ENCODE data around the gene TRIO. TPM values are rescaled to one million over a fixed set of nuclear protein-coding genes. Genes with fewer than 3 reads are reported as not detected.

Gene TRIO
- total RNA-seq, 3 donors from 2014 or later (not counting 1 experiment from before 2014, with no cell fraction given) = 84.6 to 136 (median 94.3) TPM

DNA sequence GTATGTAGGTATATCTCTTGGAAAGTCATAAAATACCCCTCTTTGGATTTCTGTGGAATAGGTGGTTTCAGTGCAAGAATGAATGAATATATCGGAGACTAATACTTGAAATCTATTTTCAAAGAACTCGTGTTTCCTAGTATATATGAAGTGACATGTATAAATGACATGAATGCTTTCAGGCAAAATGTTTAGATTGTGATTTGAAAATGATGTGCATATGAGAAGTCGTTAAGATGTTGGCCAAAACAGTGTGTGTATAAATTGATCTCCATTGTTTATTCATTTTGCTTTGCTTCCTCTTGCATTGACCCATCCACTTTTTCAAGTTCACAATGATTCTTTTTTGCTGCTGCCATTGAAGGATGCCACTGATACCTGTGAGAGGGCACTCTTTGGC is 8.3 kb downstream of the TRIO start:
- Mint-ChIP-seq H3K4me3 (no peak overlapping the region), H3K9me3 (no peaks in the 10 kb centered on the region), H3K27me3 (ENCODE audit: low read depth in 2 of 2) (peaks cover 0 to 12% of the 10 kb centered on the region in 2 donors), H3K36me3 (no peaks in the 10 kb centered on the region), H3K4me1 (peaks cover 17 to 35% of the 10 kb centered on the region in 2 donors), H3K27ac (no peak overlapping the region)
- TF ChIP-seq CTCF (IDR thresholded peaks at IDR 0.05) = no peak
- H3K4me1 ChIP-seq (ENCODE audit: control insufficient read depth, insufficient read depth, low read length) = peaks cover 15% of the 10 kb centered on the region
- DNase-seq (no peak), ATAC-seq (no peak)
- no peaks in the 10 kb centered on the region for H3K36me3 ChIP-seq (ENCODE audit: control insufficient read depth, insufficient read depth, low read length)
- no peak overlapping the region for H3K4me3 ChIP-seq (ENCODE audit: low read length)
- H3K27me3 ChIP-seq (ENCODE audit: control insufficient read depth, insufficient read depth, low read length) = no peaks in the 10 kb centered on the region
- intact Hi-C loops (cut with micrococcal nuclease) = no loop called here
- 81% methylated on average over 3 of the region's 3 CpGs for WGBS (ENCODE audit: insufficient coverage)
- no peaks in the 10 kb centered on the region for H3K9me3 ChIP-seq (ENCODE audit: control insufficient read depth, insufficient read depth, low read length)
- H3K27ac ChIP-seq (ENCODE audit: low read length) = no peak overlapping the region

DNA sequence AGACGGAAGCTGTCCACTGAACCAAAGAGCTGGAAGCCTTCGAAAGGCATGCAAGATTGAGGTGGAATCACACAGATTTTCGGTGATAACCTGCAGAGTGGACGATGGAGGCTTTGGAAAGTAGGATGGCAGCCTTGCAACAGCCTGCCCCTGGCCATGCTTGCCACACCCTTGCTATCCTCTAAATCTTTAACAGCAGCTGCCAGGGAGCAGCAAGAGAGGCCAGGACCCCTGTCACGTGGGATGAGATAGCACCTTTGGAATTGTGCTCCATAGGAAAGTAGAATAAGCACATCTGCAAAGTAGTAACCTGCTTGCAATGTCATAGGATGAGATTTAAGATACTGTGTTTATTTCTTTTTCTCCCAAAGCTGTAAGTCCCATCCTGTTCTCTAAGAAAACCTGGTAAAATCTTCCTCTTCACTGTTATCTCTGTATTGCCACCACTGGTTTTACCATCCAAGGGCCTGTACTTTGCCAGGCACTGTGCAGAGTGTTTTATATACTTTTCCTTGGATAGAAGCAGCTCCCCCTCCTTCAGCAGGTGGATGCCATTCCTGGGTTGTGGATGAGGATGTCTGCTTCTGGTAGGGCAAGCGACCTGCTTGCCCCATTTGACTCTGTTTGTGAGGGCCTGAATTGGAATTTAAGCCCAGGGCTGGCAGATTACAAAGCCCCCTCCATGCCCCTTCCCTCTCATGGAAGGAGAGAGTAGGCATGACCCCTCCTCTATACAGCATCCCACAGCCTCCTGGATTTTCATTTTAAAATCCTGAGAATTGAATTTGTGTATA is 10.1 kb downstream of the TRIO start:
- Histone ChIP-seq H3K4me1 (ENCODE audit: control insufficient read depth, insufficient read depth, low read length) (peaks cover 15% of the 10 kb centered on the region), H3K27ac (ENCODE audit: low read length) (no peak overlapping the region), H3K4me3 (ENCODE audit: low read length) (no peak overlapping the region), H3K27me3 (ENCODE audit: control insufficient read depth, insufficient read depth, low read length) (no peaks in the 10 kb centered on the region), H3K9me3 (ENCODE audit: control insufficient read depth, insufficient read depth, low read length) (no peaks in the 10 kb centered on the region), H3K36me3 (ENCODE audit: control insufficient read depth, insufficient read depth, low read length) (no peaks in the 10 kb centered on the region)
- no peak overlapping the region for H3K27ac Mint-ChIP-seq
- DNase-seq (no peak), ATAC-seq (no peak)
- TF ChIP-seq CTCF (IDR thresholded peaks at IDR 0.05) = no peak
- WGBS (ENCODE audit: insufficient coverage) = 93% methylated on average over 5 of the region's 6 CpGs
- no peak overlapping the region for H3K4me3 Mint-ChIP-seq
- peaks cover 17 to 29% of the 10 kb centered on the region in 2 donors for H3K4me1 Mint-ChIP-seq
- H3K36me3 Mint-ChIP-seq = no peaks in the 10 kb centered on the region
- peaks cover 0 to 12% of the 10 kb centered on the region in 2 donors for H3K27me3 Mint-ChIP-seq (ENCODE audit: low read depth in 2 of 2)
- no peaks in the 10 kb centered on the region for H3K9me3 Mint-ChIP-seq
- intact Hi-C loops (cut with micrococcal nuclease) = no loop called here

GRCh38 chr5:14153932-14154731 is 11.0 kb downstream of the TRIO start:
- no peaks in the 10 kb centered on the region for H3K36me3 Mint-ChIP-seq
- H3K4me1 ChIP-seq (ENCODE audit: control insufficient read depth, insufficient read depth, low read length) = peaks cover 10% of the 10 kb centered on the region
- TF ChIP-seq CTCF (IDR thresholded peaks at IDR 0.05) = no peak
- H3K9me3 ChIP-seq (ENCODE audit: control insufficient read depth, insufficient read depth, low read length) = no peaks in the 10 kb centered on the region
- no peaks in the 10 kb centered on the region for H3K27me3 ChIP-seq (ENCODE audit: control insufficient read depth, insufficient read depth, low read length)
- no peak for DNase-seq
- no peaks in the 10 kb centered on the region for H3K36me3 ChIP-seq (ENCODE audit: control insufficient read depth, insufficient read depth, low read length)
- H3K27ac Mint-ChIP-seq = peak overlapping the region in 1 of 2 donors; percentile 79
- H3K27ac ChIP-seq (ENCODE audit: low read length) = peak overlapping the region; percentile 72
- no peak overlapping the region for H3K4me3 ChIP-seq (ENCODE audit: low read length)
- peak in 2 of 3 donors; percentile 68 to 70 for ATAC-seq
- no peaks in the 10 kb centered on the region for H3K9me3 Mint-ChIP-seq
- intact Hi-C loops (cut with micrococcal nuclease) = no loop called here
- H3K27me3 Mint-ChIP-seq (ENCODE audit: low read depth in 2 of 2) = peaks cover 0 to 10% of the 10 kb centered on the region in 2 donors
- 22% methylated on average over 14 of the region's 14 CpGs for WGBS (ENCODE audit: insufficient coverage)
- no peak overlapping the region for H3K4me3 Mint-ChIP-seq
- peaks cover 16 to 28% of the 10 kb centered on the region in 2 donors for H3K4me1 Mint-ChIP-seq
